ENCODE results near the gene ABTB2. TPM values are rescaled to one million over a fixed set of nuclear protein-coding genes. Genes with fewer than 3 reads are reported as not detected.

ABTB2 gene
- total and polyA plus RNA-seq, 9 of the 15 experiments (the other 6 are each of a cell fraction or from before 2014, with no cell fraction given) = 0.03 to 0.18 (median 0.12) TPM; not detected in 2

GRCh38 chr11:34397120-34397519 lies 39.3 kb upstream of the ABTB2 start:
- Histone ChIP-seq H3K27ac (ENCODE audit: extremely low read depth, low read depth, low read length) (no peak overlapping the region), H3K9me1 (ENCODE audit: control insufficient read depth, insufficient read depth, low read length) (no peaks in the 10 kb centered on the region), H3K9me3 (replicated peaks; ENCODE audit: control insufficient read depth, insufficient read depth, low read depth, low read length) (no peaks in the 10 kb centered on the region), H3K4me2 (ENCODE audit: insufficient read depth, low read length) (no peak overlapping the region), H3K4me3 (no peak overlapping the region), H3K4me1 (replicated peaks in 1 of 2; ENCODE audit: control insufficient read depth in 2 of 2, insufficient read depth in 2 of 2, low read length in 2 of 2) (no peaks in the 10 kb centered on the region), H4K20me1 (replicated peaks; ENCODE audit: control insufficient read depth, insufficient read depth, low read length) (no peaks in the 10 kb centered on the region), H3K27me3 (ENCODE audit: control insufficient read depth in 2 of 2, insufficient read depth in 2 of 2, low read length in 2 of 2) (no peaks in the 10 kb centered on the region), H3K79me2 (ENCODE audit: control insufficient read depth, insufficient read depth, low read length) (no peaks in the 10 kb centered on the region), H3K36me3 (ENCODE audit: control insufficient read depth, insufficient read depth, low read length) (no peaks in the 10 kb centered on the region), H3K9ac (ENCODE audit: insufficient read depth in 1 of 2, low read depth in 2 of 2, low read length in 2 of 2) (no peak overlapping the region), H2AFZ (ENCODE audit: low read depth, low read length) (no peak overlapping the region)
- FAIRE-seq = peak; percentile 11
- POLR2A ChIA-PET = no interaction called here
- WGBS (ENCODE audit: insufficient coverage, low coverage, missing lambda C conversion rate) = 13% methylated on average over 1 of the region's 1 CpG
- CTCF ChIA-PET (ENCODE audit: low intra/inter-chr PET ratio) = no interaction called here
- TF ChIP-seq CCNT2 (IDR thresholded peaks at IDR 0.05; ENCODE audit: borderline replicate concordance, extremely low read depth, insufficient read length, low read depth, low read length) (no peak), NFIC (IDR thresholded peaks at IDR 0.05) (peak; percentile 63), CREM (IDR thresholded peaks at IDR 0.05; ENCODE audit: low read depth) (0 out of 2 replicates have a peak, but pooled peaks have one; percentile 11), ZKSCAN1 (IDR thresholded peaks at IDR 0.05; ENCODE audit: low read depth, low read length) (no peak), JUND (IDR thresholded peaks at IDR 0.05; ENCODE audit: borderline replicate concordance, low read depth, low read length) (peak; percentile 61; the same call in 1 of the 2 replicates), JUND (tag; IDR thresholded peaks at IDR 0.05; ENCODE audit: borderline replicate concordance, low read depth, low read length) (peak; percentile 61; the same call in 2 of the 3 replicates), ATF7 (IDR thresholded peaks at IDR 0.05) (peak; percentile 71; the same call in 1 of the 2 replicates), ATF3 (IDR thresholded peaks at IDR 0.05) (peak; percentile 83), ATF3 (CRISPR knock-in tag; conservative IDR thresholded peaks at IDR 0.05) (no peak)
- intact Hi-C loops (cut with micrococcal nuclease) = no loop called here
- no peak for ATAC-seq
- DNase-seq (ENCODE audit: extremely low read depth in 1 of 4, low spot score in 3 of 4) = peak; percentile 16 to 25 (median 18)
- no TSS peak for BruUV-seq (replicated peaks)
- in situ Hi-C loops (cut with MboI) = no loop called here

Measured in K562 (cell line).